IPS DF 19.7 (cell line): Measurements from ENCODE around the gene ZC2HC1C.
"Not testable (repeated sequence)": the region's sequence is repeated elsewhere in the genome, so short reads cannot be mapped to it uniquely, and the experiment has no call there.

ENCODE experiments used
- DNase-seq: peaks from one replicate; pipeline ENCODE4 v3.0.0-alpha.2; 2013; ENCODE audit warnings: low read depth, low spot score

Gene ZC2HC1C

GRCh38 chr14:75094896-75095295, 25.5 kb downstream of the ZC2HC1C start:
- no peak for DNase-seq

GRCh38 chr14:75095690-75096089, 26.2 kb downstream of the ZC2HC1C start:
- DNase-seq, result no peak

- DNase-seq, result no peak
Observed at GRCh38 chr14:75096959-75097358, 27.5 kb downstream of the ZC2HC1C start.

- no peak for DNase-seq
Observed at GRCh38 chr14:75098212-75098611, 28.8 kb downstream of the ZC2HC1C start.

- no peak for DNase-seq
Observed at GRCh38 chr14:75098682-75099081, 29.2 kb downstream of the ZC2HC1C start.

- DNase-seq, result no peak
Observed at GRCh38 chr14:75101491-75101890, 32.0 kb downstream of the ZC2HC1C start.

- no peak for DNase-seq
Observed at GRCh38 chr14:75107186-75107585, 37.7 kb downstream of the ZC2HC1C start.

GRCh38 chr14:75109877-75110276, 40.4 kb downstream of the ZC2HC1C start:
- DNase-seq, result no peak

GRCh38 chr14:75113932-75114539, 44.6 kb downstream of the ZC2HC1C start:
- no peak for DNase-seq

GRCh38 chr14:75119056-75119455, 49.6 kb downstream of the ZC2HC1C start:
- DNase-seq, result no peak

- DNase-seq, result no peak
Observed at GRCh38 chr14:75120541-75121291, 51.3 kb downstream of the ZC2HC1C start.

- no peak for DNase-seq
Observed at GRCh38 chr14:75121552-75121951, 52.1 kb downstream of the ZC2HC1C start.

- no peak for DNase-seq
Observed at GRCh38 chr14:75123991-75124390, 54.5 kb downstream of the ZC2HC1C start.

- no peak for DNase-seq
Observed at GRCh38 chr14:75125617-75126016, 56.2 kb downstream of the ZC2HC1C start.

GRCh38 chr14:75126121-75126544, 56.7 kb downstream of the ZC2HC1C start:
- no peak for DNase-seq

GRCh38 chr14:75126679-75127473, 57.4 kb downstream of the ZC2HC1C start, which contains the start of gene NEK9:
Gene NEK9 (minus strand): TSS chr14:75127048. CDS start chr14:75126921, 127 bp downstream.
- DNase-seq, result no peak

- DNase-seq, result not testable (repeated sequence)
Observed at GRCh38 chr14:75127474-75127820, 58.0 kb downstream of the ZC2HC1C start.

GRCh38 chr14:75127903-75128595, 58.6 kb downstream of the ZC2HC1C start:
- DNase-seq, result no peak

- no peak for DNase-seq
Observed at GRCh38 chr14:75128596-75128990, 59.2 kb downstream of the ZC2HC1C start.
